ENCODE results near the gene TXNDC11.

GRCh38 chr16:11633113-11633512 lies 109.5 kb downstream of the TXNDC11 start:
- TF ChIP-seq CTCF (IDR thresholded peaks at IDR 0.05) (no peak), POLR2A (IDR thresholded peaks at IDR 0.05) (no peak)

All from vagina (tissue), 2 donors.